Stomach (tissue), 4 donors: ENCODE results near the gene NOM1.

Experiments
- CTCF ChIP-seq, 7 experiments: fragments of 450-650 bp in 4 of 7; fragments of 200-600 bp in 3 of 7; sonication (generic) in 3 of 7; IDR thresholded peaks; one replicate each; pipeline ENCODE4 v1.5.1; 2016 to 2019; ENCODE audit warnings: antibody characterized with exemption in 7 of 7, control low read depth in 2 of 7, mild to moderate bottlenecking in 1 of 7
- EP300 ChIP-seq: sonication (generic); formaldehyde crosslinking; IDR thresholded peaks from one replicate; pipeline ENCODE4 v1.6.1; 2017; ENCODE audit warnings: antibody characterized with exemption
- POLR2A ChIP-seq, 4 donors: fragments of 450-650 bp; IDR thresholded peaks; one replicate each; pipeline ENCODE4 v1.6.1; 2016; ENCODE audit warnings: antibody characterized with exemption in 4 of 4, control low read depth in 2 of 4, mild to moderate bottlenecking in 1 of 4, moderate library complexity in 1 of 4
- POLR2AphosphoS5 ChIP-seq, 3 donors: sonication (generic); formaldehyde crosslinking; IDR thresholded peaks; one replicate each; pipeline ENCODE4 v1.6.1; 2016; ENCODE audit warnings: antibody characterized with exemption in 3 of 3

- TF ChIP-seq CTCF (IDR thresholded peaks at IDR 0.05) (no peak), POLR2A (IDR thresholded peaks at IDR 0.05) (no peak), EP300 (no peak), POLR2AphosphoS5 (IDR thresholded peaks at IDR 0.05) (no peak)
These were observed 56.8 kb downstream of the NOM1 start for GRCh38 chr7:157006205-157006747.
